H1 (cell line): ENCODE data around the gene SLC19A3. TPM values are rescaled to one million over a fixed set of nuclear protein-coding genes. Genes with fewer than 3 reads are reported as not detected.

ENCODE experiments used
- CTCF ChIA-PET: fragments of 300-600 bp; sonication (Branson Sonifier 250); formaldehyde crosslinking; loops from one replicate; lab custom pipeline; 2021; ENCODE audit not compliant: partially characterized antibody; lab: Charles Lee
- POLR2A ChIA-PET: fragments of 300-600 bp; sonication (Branson Sonifier 250); formaldehyde crosslinking; loops from one replicate; lab custom pipeline; 2021; ENCODE audit warnings: inconsistent platforms; ENCODE audit not compliant: partially characterized antibody; lab: Charles Lee
- DNase-seq, 2 experiments: peaks; one replicate each; pipeline versions ENCODE4 v3.0.0 to v3.0.0-alpha.2; 2010 to 2022; ENCODE audit warnings: low spot score in 2 of 2, low read depth in 1 of 2, mixed read lengths in 1 of 2
- FAIRE-seq: peaks from 2 replicates; lab custom pipeline; 2011; peaks lifted over from hg19 to GRCh38; lab: Jason Lieb, UNC
- H2AFZ ChIP-seq: 2 replicates; pipeline ENCODE4 v1.8.1; 2012; ENCODE audit warnings: low read length, inconsistent platforms
- H2AK5ac ChIP-seq: 2 replicates; pipeline ENCODE4 v1.6.1; 2013; ENCODE audit warnings: low read depth, low read length
- H2BK120ac ChIP-seq: replicated peaks from 2 replicates; pipeline ENCODE3; 2013; ENCODE audit warnings: low read depth, low read length, inconsistent platforms
- H2BK12ac ChIP-seq: 2 replicates; pipeline ENCODE4 v1.6.1; 2013; ENCODE audit warnings: low read depth, low read length
- H2BK15ac ChIP-seq: 2 replicates; pipeline ENCODE4 v1.6.1; 2013; ENCODE audit warnings: low read length
- H2BK20ac ChIP-seq: 2 replicates; pipeline ENCODE4 v1.6.1; 2013; ENCODE audit warnings: low read length
- H2BK5ac ChIP-seq: 2 replicates; pipeline ENCODE4 v1.6.1; 2013; ENCODE audit warnings: low read depth, low read length
- H3K14ac ChIP-seq: 2 replicates; pipeline ENCODE4 v1.6.1; 2013; ENCODE audit warnings: inconsistent platforms; ENCODE audit not compliant: insufficient read length
- H3K18ac ChIP-seq: 2 replicates; pipeline ENCODE4 v1.6.1; 2013; ENCODE audit warnings: low read length; ENCODE audit errors: extremely low read depth
- H3K23ac ChIP-seq: 2 replicates; pipeline ENCODE4 v1.6.1; 2013; ENCODE audit warnings: inconsistent platforms; ENCODE audit not compliant: insufficient read length
- H3K23me2 ChIP-seq: 2 replicates; pipeline ENCODE4 v1.6.1; 2013; ENCODE audit warnings: low read depth, low read length
- H3K27ac ChIP-seq: 2 replicates; pipeline ENCODE4 v1.6.1; 2011; ENCODE audit warnings: low read depth, low read length, inconsistent platforms
- H3K27me3 ChIP-seq, 4 experiments: replicated peaks in 1 of 4; 1 replicate in 1 of 4; 2 replicates in 3 of 4; pipeline versions ENCODE4 v1.6.1 to v1.8.1; 2011 to 2013; ENCODE audit warnings: low read length in 3 of 4, mild to moderate bottlenecking in 3 of 4, inconsistent platforms in 2 of 4, mixed read lengths in 2 of 4, moderate library complexity in 1 of 4; ENCODE audit not compliant: control insufficient read depth in 3 of 4, insufficient read depth in 3 of 4; ENCODE audit errors: extremely low read depth in 1 of 4
- H3K36me3 ChIP-seq, 4 experiments: 2 replicates each; pipeline versions ENCODE4 v1.6.1 to v1.8.1; 2011 to 2013; ENCODE audit warnings: mild to moderate bottlenecking in 4 of 4, low read length in 3 of 4, moderate library complexity in 2 of 4, control low read depth in 1 of 4, inconsistent platforms in 1 of 4; ENCODE audit not compliant: insufficient read depth in 4 of 4, control insufficient read depth in 2 of 4
- H3K4ac ChIP-seq: replicated peaks from 2 replicates; pipeline ENCODE3; 2013; ENCODE audit warnings: low read length, low read depth, mixed read lengths, inconsistent platforms; ENCODE audit not compliant: insufficient read length
- H3K4me1 ChIP-seq, 4 experiments: replicated peaks in 1 of 4; 1 replicate in 1 of 4; 2 replicates in 3 of 4; pipeline versions ENCODE4 v1.6.1 to v1.8.1; 2011 to 2013; ENCODE audit warnings: low read length in 3 of 4, inconsistent platforms in 2 of 4, mixed read lengths in 1 of 4; ENCODE audit not compliant: insufficient read depth in 4 of 4, control insufficient read depth in 3 of 4
- H3K4me2 ChIP-seq, 2 experiments: 2 replicates each; pipeline versions ENCODE4 v1.6.1 to v1.8.1; 2011 to 2013; ENCODE audit warnings: low read depth in 2 of 2, low read length in 2 of 2, control low read depth in 1 of 2, inconsistent platforms in 1 of 2, mild to moderate bottlenecking in 1 of 2; ENCODE audit not compliant: insufficient read depth in 1 of 2
- H3K4me3 ChIP-seq, 4 experiments: fragments of 200-600, 300-600 bp in 1 of 4; sonication (generic), shearing (Covaris generic), sonication (Bioruptor Twin) in 1 of 4; 2 replicates each; pipeline versions ENCODE4 v1.5.1 to v1.8.1; 2011 to 2016; ENCODE audit warnings: low read length in 4 of 4, low read depth in 3 of 4, control low read depth in 2 of 4, inconsistent platforms in 2 of 4, mild to moderate bottlenecking in 2 of 4, mixed read lengths in 1 of 4, moderate library complexity in 1 of 4; ENCODE audit not compliant: insufficient read depth in 2 of 4; ENCODE audit errors: extremely low read depth in 1 of 4
- H3K56ac ChIP-seq: replicated peaks from 2 replicates; pipeline ENCODE3; 2013; ENCODE audit warnings: low read depth, mild to moderate bottlenecking, mixed read lengths, low read length, inconsistent platforms; ENCODE audit not compliant: insufficient read length
- H3K79me1 ChIP-seq: 2 replicates; pipeline ENCODE4 v1.6.1; 2013; ENCODE audit warnings: low read depth, low read length, control low read depth
- H3K79me2 ChIP-seq, 2 experiments: 2 replicates each; pipeline versions ENCODE4 v1.6.1 to v1.8.1; 2012 to 2013; ENCODE audit warnings: low read length in 2 of 2, mild to moderate bottlenecking in 2 of 2, inconsistent platforms in 1 of 2; ENCODE audit not compliant: insufficient read depth in 2 of 2, control insufficient read depth in 1 of 2
- H3K9ac ChIP-seq, 4 experiments: replicated peaks in 1 of 4; 1 replicate in 1 of 4; 2 replicates in 3 of 4; pipeline versions ENCODE4 v1.6.1 to v1.8.1; 2011 to 2013; ENCODE audit warnings: low read depth in 3 of 4, low read length in 3 of 4, control low read depth in 2 of 4, mild to moderate bottlenecking in 2 of 4, moderate library complexity in 2 of 4, inconsistent platforms in 1 of 4; ENCODE audit errors: extremely low read depth in 1 of 4
- H3K9me3 ChIP-seq, 2 experiments: 2 replicates each; pipeline versions ENCODE4 v1.6.1 to v1.8.1; 2012 to 2013; ENCODE audit warnings: mild to moderate bottlenecking in 2 of 2, moderate library complexity in 2 of 2, control low read depth in 1 of 2, inconsistent platforms in 1 of 2, low read depth in 1 of 2, low read length in 1 of 2, mixed read lengths in 1 of 2; ENCODE audit not compliant: insufficient read depth in 2 of 2
- H4K20me1 ChIP-seq, 2 experiments: replicated peaks in 1 of 2; 2 replicates each; pipeline versions ENCODE3 to v1.8.1; 2011 to 2013; ENCODE audit warnings: inconsistent platforms in 2 of 2, low read length in 2 of 2, mild to moderate bottlenecking in 1 of 2; ENCODE audit not compliant: insufficient read depth in 2 of 2, control insufficient read depth in 1 of 2
- H4K5ac ChIP-seq: 2 replicates; pipeline ENCODE4 v1.6.1; 2013; ENCODE audit warnings: low read length, low read depth, mixed read lengths, inconsistent platforms; ENCODE audit not compliant: insufficient read length
- H4K8ac ChIP-seq: 2 replicates; pipeline ENCODE4 v1.8.0; 2013; ENCODE audit warnings: mild to moderate bottlenecking, moderate library complexity, low read length, inconsistent platforms; ENCODE audit not compliant: insufficient read depth; ENCODE audit errors: extremely low read depth
- H4K91ac ChIP-seq: replicated peaks from 2 replicates; pipeline ENCODE3; 2013; ENCODE audit warnings: low read length, mixed read lengths, inconsistent platforms; ENCODE audit not compliant: insufficient read length
- POU5F1 ChIP-seq: IDR thresholded peaks from 2 replicates; pipeline ENCODE4 v1.6.1; 2011; ENCODE audit warnings: low read depth, mild to moderate bottlenecking, low read length, moderate library complexity
- RBBP5 ChIP-seq: IDR thresholded peaks from 2 replicates; pipeline ENCODE4 v1.7.1; 2012; ENCODE audit warnings: low read depth, mild to moderate bottlenecking, inconsistent platforms, low read length, moderate library complexity, borderline replicate concordance
- WGBS, 2 experiments: shearing (Covaris generic) in 1 of 2; methylation state at CpG; one replicate each; pipeline versions ENCODE4 v1.1.6 to v1.1.7; 2013 to 2015; ENCODE audit warnings: low lambda C conversion rate in 2 of 2, mixed read lengths in 2 of 2, inconsistent platforms in 1 of 2, low coverage in 1 of 2, missing lambda C conversion rate in 1 of 2; ENCODE audit not compliant: insufficient replicate concordance in 2 of 2, insufficient coverage in 1 of 2, insufficient read length in 1 of 2; ENCODE audit errors: extremely low coverage in 1 of 2, missing lambda C conversion rate in 1 of 2; 5-methylcytosine and 5-hydroxymethylcytosine counted together
- polyA plus RNA-seq, 7 experiments: library from polyadenylated mRNA; depleted of rRNA in 3 of 7; stranded (reverse) in 5 of 7; unstranded in 2 of 7; fragments of >200 nt in 5 of 7; fragments of 200-250 nt in 2 of 7; gene quantifications; 1 replicate in 5 of 7; 2 replicates in 1 of 7; 4 replicates in 1 of 7; pipeline versions ENCODE4 v1.2.1 to v1.2.3, GENCODE V29; 2011 to 2013; ENCODE audit warnings: missing spikeins in 2 of 7, mixed read lengths in 2 of 7
- total RNA-seq: library from RNA; stranded (reverse); fragmentation: NEBNext Ultra II Directional; extraction: Animal tissue kit (Norgen Biotek cat#: 25700); gene quantifications from 2 replicates; pipeline ENCODE4 v1.2.1, GENCODE V29; 2021

The SLC19A3 gene
- total and polyA plus RNA-seq, 2 of the 8 experiments (the other 6 are each of a cell fraction or from before 2014, with no cell fraction given), result 7.0 to 9.8 TPM

- Histone ChIP-seq H4K20me1 (no peaks in the 10 kb centered on the region), H2BK20ac (no peak overlapping the region), H3K4ac (no peak overlapping the region), H2BK15ac (no peak overlapping the region), H4K8ac (no peak overlapping the region), H3K9ac (no peak overlapping the region), H4K5ac (no peak overlapping the region), H2BK12ac (no peak overlapping the region), H2AK5ac (no peak overlapping the region), H3K56ac (no peak overlapping the region), H3K4me3 (no peak overlapping the region), H3K18ac (no peak overlapping the region), H3K4me2 (no peak overlapping the region), H3K36me3 (no peaks in the 10 kb centered on the region), H2BK120ac (no peak overlapping the region), H3K9me3 (no peaks in the 10 kb centered on the region), H3K27me3 (no peaks in the 10 kb centered on the region), H3K23ac (no peak overlapping the region), H3K27ac (no peak overlapping the region), H3K79me1 (no peaks in the 10 kb centered on the region), H4K91ac (no peak overlapping the region), H3K14ac (no peak overlapping the region), H2BK5ac (no peak overlapping the region), H3K79me2 (no peaks in the 10 kb centered on the region), H3K4me1 (no peaks in the 10 kb centered on the region), H2AFZ (no peak overlapping the region), H3K23me2 (no peaks in the 10 kb centered on the region)
- 90% methylated on average over 3 of the region's 3 CpGs; no CpG with 5 or more reads in 1 of the 2 experiments for WGBS, 2 experiments
- DNase-seq (no peak), FAIRE-seq (no peak)
- ChIA-PET CTCF (no interaction called here), POLR2A (no interaction called here)
- no peak for TF ChIP-seq RBBP5
- no peak for TF ChIP-seq POU5F1
Observed at GRCh38 chr2:227687189-227687588, 30.6 kb downstream of the SLC19A3 start.
